ENCODE results near the gene KNL1. TPM values are rescaled to one million over a fixed set of nuclear protein-coding genes. Genes with fewer than 3 reads are reported as not detected.
A peak's percentile ranks its signal among the peaks of the same experiment; 100 is the strongest.
"Not testable (repeated sequence)": the region's sequence is repeated elsewhere in the genome, so short reads cannot be mapped to it uniquely, and the experiment has no call there.

Gene KNL1
- total and polyA plus RNA-seq, 7 experiments from 2014 or later = 0.08 to 41.5 (median 0.99) TPM

- Histone ChIP-seq H3K27me3 (ENCODE audit: control insufficient read depth in 2 of 2, insufficient read depth in 2 of 2, low read length in 2 of 2) (no peaks in the 10 kb centered on the region), H3K27ac (ENCODE audit: low read depth, low read length) (no peak overlapping the region), H3K4me3 (ENCODE audit: low read length) (no peak overlapping the region), H3K4me1 (ENCODE audit: control insufficient read depth in 2 of 2, insufficient read depth in 2 of 2, low read length in 2 of 2) (no peaks in the 10 kb centered on the region), H3K36me3 (ENCODE audit: control insufficient read depth in 2 of 3, insufficient read depth in 3 of 3, low read length in 3 of 3) (peaks cover 0 to 13% (median 0%) of the 10 kb centered on the region in 3 experiments), H3K9me3 (ENCODE audit: control insufficient read depth in 2 of 3, low read length in 3 of 3) (no peaks in the 10 kb centered on the region)
- Mint-ChIP-seq H3K27me3 (no peaks in the 10 kb centered on the region), H3K9me3 (peaks cover 0 to 5% (median 0%) of the 10 kb centered on the region in 11 donors), H3K4me3 (no peak overlapping the region), H3K36me3 (peaks cover 0 to 18% (median 7%) of the 10 kb centered on the region in 5 donors), H3K27ac (no peak overlapping the region), H3K4me1 (peaks cover 5 to 7% (median 6%) of the 10 kb centered on the region in 7 donors)
- DNase-seq = no peak
- ChIA-PET POLR2A (no interaction called here), CTCF (no interaction called here)
- ATAC-seq = no peak
- intact Hi-C loops (cut with micrococcal nuclease) = no loop called here
Observed at GRCh38 chr15:40578892-40579291, 15.2 kb upstream of the KNL1 start.

- H3K27me3 Mint-ChIP-seq; CTCF ChIA-PET; DNase-seq; H3K4me3 Mint-ChIP-seq; H3K9me3 Mint-ChIP-seq; ATAC-seq; H3K4me1 Mint-ChIP-seq; H3K4me1 ChIP-seq (ENCODE audit: control insufficient read depth in 2 of 2, insufficient read depth in 2 of 2, low read length in 2 of 2); intact Hi-C loops (cut with micrococcal nuclease); H3K36me3 Mint-ChIP-seq; H3K27ac Mint-ChIP-seq; H3K4me3 ChIP-seq (ENCODE audit: low read length); H3K27me3 ChIP-seq (ENCODE audit: control insufficient read depth in 2 of 2, insufficient read depth in 2 of 2, low read length in 2 of 2); H3K27ac ChIP-seq (ENCODE audit: low read depth, low read length); POLR2A ChIA-PET; H3K9me3 ChIP-seq (ENCODE audit: control insufficient read depth in 2 of 3, low read length in 3 of 3); H3K36me3 ChIP-seq (ENCODE audit: control insufficient read depth in 2 of 3, insufficient read depth in 3 of 3, low read length in 3 of 3): not testable (repeated sequence)
Observed at GRCh38 chr15:40581796-40582195, 12.3 kb upstream of the KNL1 start.

- peaks cover 0 to 3% (median 0%) of the 10 kb centered on the region in 5 donors for H3K27me3 Mint-ChIP-seq
- H3K36me3 Mint-ChIP-seq = peaks cover 0 to 1% (median 0%) of the 10 kb centered on the region in 5 donors
- ChIA-PET POLR2A (no interaction called here), CTCF (no interaction called here)
- H3K4me3 Mint-ChIP-seq = peak overlapping the region in 1 of 10 donors; percentile 45
- Histone ChIP-seq H3K4me1 (ENCODE audit: control insufficient read depth in 2 of 2, insufficient read depth in 2 of 2, low read length in 2 of 2) (no peaks in the 10 kb centered on the region), H3K36me3 (ENCODE audit: control insufficient read depth in 2 of 3, insufficient read depth in 3 of 3, low read length in 3 of 3) (no peaks in the 10 kb centered on the region), H3K4me3 (ENCODE audit: low read length) (no peak overlapping the region), H3K27me3 (ENCODE audit: control insufficient read depth in 2 of 2, insufficient read depth in 2 of 2, low read length in 2 of 2) (no peaks in the 10 kb centered on the region), H3K9me3 (ENCODE audit: control insufficient read depth in 2 of 3, low read length in 3 of 3) (no peaks in the 10 kb centered on the region), H3K27ac (ENCODE audit: low read depth, low read length) (no peak overlapping the region)
- H3K9me3 Mint-ChIP-seq = peaks cover 0 to 5% (median 0%) of the 10 kb centered on the region in 11 donors
- DNase-seq (no peak), ATAC-seq (peak; percentile 34)
- peaks cover 0 to 6% (median 0%) of the 10 kb centered on the region in 7 donors for H3K4me1 Mint-ChIP-seq
- intact Hi-C loops (cut with micrococcal nuclease) = no loop called here
- H3K27ac Mint-ChIP-seq = peak overlapping the region in 1 of 9 donors; percentile 62
Observed at GRCh38 chr15:40582726-40583246, 11.3 kb upstream of the KNL1 start.

- ATAC-seq = no peak
- ChIA-PET POLR2A (no interaction called here), CTCF (interaction anchor here (0.7 kb wide), 1 partner anchor 16 kb away, joined by 3 read pairs; no protein-coding TSS in a partner anchor)
- peaks cover 0 to 8% (median 0%) of the 10 kb centered on the region in 5 donors for H3K27me3 Mint-ChIP-seq
- H3K27me3 ChIP-seq (ENCODE audit: control insufficient read depth in 2 of 2, insufficient read depth in 2 of 2, low read length in 2 of 2) = no peaks in the 10 kb centered on the region
- intact Hi-C loops (cut with micrococcal nuclease) = no loop called here
- H3K4me1 Mint-ChIP-seq = peaks cover 0 to 6% (median 0%) of the 10 kb centered on the region in 7 donors
- no peaks in the 10 kb centered on the region for H3K36me3 ChIP-seq (ENCODE audit: control insufficient read depth in 2 of 3, insufficient read depth in 3 of 3, low read length in 3 of 3)
- H3K4me1 ChIP-seq (ENCODE audit: control insufficient read depth in 2 of 2, insufficient read depth in 2 of 2, low read length in 2 of 2) = no peaks in the 10 kb centered on the region
- no peak overlapping the region for H3K27ac ChIP-seq (ENCODE audit: low read depth, low read length)
- H3K9me3 ChIP-seq (ENCODE audit: control insufficient read depth in 2 of 3, low read length in 3 of 3) = no peaks in the 10 kb centered on the region
- H3K27ac Mint-ChIP-seq = no peak overlapping the region
- no peak overlapping the region for H3K4me3 Mint-ChIP-seq
- peaks cover 0 to 5% (median 0%) of the 10 kb centered on the region in 11 donors for H3K9me3 Mint-ChIP-seq
- no peak for DNase-seq
- H3K36me3 Mint-ChIP-seq = no peaks in the 10 kb centered on the region
- H3K4me3 ChIP-seq (ENCODE audit: low read length) = no peak overlapping the region
Observed at GRCh38 chr15:40584191-40584590, 9.9 kb upstream of the KNL1 start.

GRCh38 chr15:40590667-40591050 lies 3.4 kb upstream of the KNL1 start:
- Histone ChIP-seq H3K4me3 (ENCODE audit: low read length) (no peak overlapping the region), H3K36me3 (ENCODE audit: control insufficient read depth in 2 of 3, insufficient read depth in 3 of 3, low read length in 3 of 3) (no peaks in the 10 kb centered on the region), H3K9me3 (ENCODE audit: control insufficient read depth in 2 of 3, low read length in 3 of 3) (no peaks in the 10 kb centered on the region), H3K27ac (ENCODE audit: low read depth, low read length) (no peak overlapping the region), H3K27me3 (ENCODE audit: control insufficient read depth in 2 of 2, insufficient read depth in 2 of 2, low read length in 2 of 2) (no peaks in the 10 kb centered on the region), H3K4me1 (ENCODE audit: control insufficient read depth in 2 of 2, insufficient read depth in 2 of 2, low read length in 2 of 2) (peaks cover 11 to 12% of the 10 kb centered on the region in 2 donors)
- Mint-ChIP-seq H3K4me1 (peaks cover 13 to 33% (median 25%) of the 10 kb centered on the region in 7 donors), H3K27me3 (peaks cover 0 to 12% (median 6%) of the 10 kb centered on the region in 5 donors), H3K4me3 (peak overlapping the region; percentile 52 to 84 (median 76)), H3K36me3 (peaks cover 0 to 1% (median 0%) of the 10 kb centered on the region in 5 donors), H3K27ac (peak overlapping the region in 3 of 9 donors; percentile 51 to 72 (median 63)), H3K9me3 (peaks cover 0 to 5% (median 0%) of the 10 kb centered on the region in 11 donors)
- ATAC-seq (no peak), DNase-seq (no peak)
- POLR2A ChIA-PET = no interaction called here
- intact Hi-C loops (cut with micrococcal nuclease) = loop anchor here (2.0 to 10.0 kb wide), 5 partner anchors 87 to 806 kb away; partner anchors contain the start of genes C15orf62 (in 1 of the 2), FSIP1 (in 1 of the 2), NUSAP1 (in 1 of the 2) and OIP5 (in 1 of the 2)
- CTCF ChIA-PET = interaction anchor here (0.7 to 2.5 kb wide), 5 partner anchors 10 to 192 kb away, joined by 3 to 15 read pairs (median 4); no protein-coding TSS in a partner anchor

GRCh38 chr15:40591389-40591788 lies 2.7 kb upstream of the KNL1 start:
- Histone ChIP-seq H3K27ac (ENCODE audit: low read depth, low read length) (no peak overlapping the region), H3K4me1 (ENCODE audit: control insufficient read depth in 2 of 2, insufficient read depth in 2 of 2, low read length in 2 of 2) (peaks cover 11 to 12% of the 10 kb centered on the region in 2 donors), H3K27me3 (ENCODE audit: control insufficient read depth in 2 of 2, insufficient read depth in 2 of 2, low read length in 2 of 2) (no peaks in the 10 kb centered on the region), H3K9me3 (ENCODE audit: control insufficient read depth in 2 of 3, low read length in 3 of 3) (no peaks in the 10 kb centered on the region), H3K4me3 (ENCODE audit: low read length) (no peak overlapping the region), H3K36me3 (ENCODE audit: control insufficient read depth in 2 of 3, insufficient read depth in 3 of 3, low read length in 3 of 3) (no peaks in the 10 kb centered on the region)
- H3K36me3 Mint-ChIP-seq = peaks cover 0 to 1% (median 0%) of the 10 kb centered on the region in 5 donors
- ChIA-PET CTCF (interaction anchor here (3.0 kb wide), 1 partner anchor 191 kb away, joined by 13 read pairs; no protein-coding TSS in a partner anchor), POLR2A (interaction anchor here (0.6 to 0.7 kb wide), 2 partner anchors 24 to 1901 kb away, joined by 3 to 4 read pairs; no protein-coding TSS in a partner anchor)
- H3K4me3 Mint-ChIP-seq = peak overlapping the region in 1 of 10 donors; percentile 10
- intact Hi-C loops (cut with micrococcal nuclease) = loop anchor here (2.0 to 10.0 kb wide), 5 partner anchors 86 to 807 kb away; partner anchors contain the start of genes C15orf62 (in 1 of the 2), FSIP1 (in 1 of the 2), NUSAP1 (in 1 of the 2) and OIP5 (in 1 of the 2)
- peak overlapping the region in 3 of 9 donors; percentile 58 to 72 (median 60) for H3K27ac Mint-ChIP-seq
- DNase-seq = no peak
- no peak for ATAC-seq
- peaks cover 0 to 12% (median 6%) of the 10 kb centered on the region in 5 donors for H3K27me3 Mint-ChIP-seq
- peaks cover 13 to 37% (median 25%) of the 10 kb centered on the region in 7 donors for H3K4me1 Mint-ChIP-seq
- peaks cover 0 to 5% (median 0%) of the 10 kb centered on the region in 11 donors for H3K9me3 Mint-ChIP-seq
